Skeletal muscle tissue (tissue), 4 donors: ENCODE results near the gene PTBP2. TPM values are rescaled to one million over a fixed set of nuclear protein-coding genes. Genes with fewer than 3 reads are reported as not detected.

Experiments
- H3K27ac ChIP-seq: one replicate; pipeline ENCODE4 v1.7.0; 2013; ENCODE audit warnings: mild to moderate bottlenecking, low read depth, low read length, inconsistent platforms
- H3K27me3 ChIP-seq, 3 donors: one replicate each; pipeline ENCODE4 v1.7.0; 2013; ENCODE audit warnings: low read length in 3 of 3; ENCODE audit not compliant: control insufficient read depth in 3 of 3, insufficient read depth in 3 of 3
- H3K36me3 ChIP-seq, 3 donors: one replicate each; pipeline ENCODE4 v1.7.0; 2013; ENCODE audit warnings: low read length in 3 of 3; ENCODE audit not compliant: control insufficient read depth in 3 of 3, insufficient read depth in 3 of 3
- H3K4me1 ChIP-seq, 3 donors: one replicate each; pipeline ENCODE4 v1.7.0; 2013; ENCODE audit warnings: low read length in 3 of 3, mild to moderate bottlenecking in 3 of 3; ENCODE audit not compliant: control insufficient read depth in 3 of 3, insufficient read depth in 3 of 3
- H3K4me3 ChIP-seq, 3 donors: one replicate each; pipeline ENCODE4 v1.7.0; 2013; ENCODE audit warnings: low read length in 3 of 3
- H3K9ac ChIP-seq, 3 donors: one replicate each; pipeline ENCODE4 v1.7.0; 2013; ENCODE audit warnings: low read length in 3 of 3, mild to moderate bottlenecking in 3 of 3, moderate library complexity in 2 of 3, low read depth in 1 of 3
- H3K9me3 ChIP-seq, 3 donors: one replicate each; pipeline ENCODE4 v1.7.0; 2013; ENCODE audit warnings: low read length in 3 of 3; ENCODE audit not compliant: control insufficient read depth in 3 of 3
- total RNA-seq: library from RNA; depleted of rRNA; stranded (reverse); fragments of >200 nt; gene quantifications from one replicate; pipeline ENCODE4 v1.2.3, GENCODE V29; 2014
- donor health status: Osteomylitis.

Gene PTBP2
- 38.6 TPM for total RNA-seq

- peaks cover 0 to 21% (median 6%) of the 10 kb centered on the region in 3 donors for H3K4me1 ChIP-seq
- H3K9ac ChIP-seq: peak within 1 kb of the TSS; percentile 87 to 90 (median 89)
- no peaks in the 10 kb centered on the region for H3K9me3 ChIP-seq
- peak within 1 kb of the TSS; percentile 94 for H3K27ac ChIP-seq
- H3K36me3 ChIP-seq: no peaks in the 10 kb centered on the region
- peak within 1 kb of the TSS; percentile 88 to 92 (median 89) for H3K4me3 ChIP-seq
- no peaks in the 10 kb centered on the region for H3K27me3 ChIP-seq
These were observed at the start of gene PTBP2 for GRCh38 chr1:96721416-96722160. Gene PTBP2 (plus strand): TSS chr1:96721784. CDS start chr1:96721865, 81 bp downstream.

- no peaks in the 10 kb centered on the region for H3K36me3 ChIP-seq
- no peak overlapping the region for H3K9ac ChIP-seq
- H3K27me3 ChIP-seq: no peaks in the 10 kb centered on the region
- H3K4me1 ChIP-seq: no peaks in the 10 kb centered on the region
- no peak overlapping the region for H3K4me3 ChIP-seq
- H3K9me3 ChIP-seq: peaks cover 0 to 8% (median 0%) of the 10 kb centered on the region in 3 donors
- no peak overlapping the region for H3K27ac ChIP-seq
These were observed 46.7 kb upstream of the PTBP2 start for GRCh38 chr1:96674915-96675314.

GRCh38 chr1:96682056-96682455 lies 39.5 kb upstream of the PTBP2 start:
- H3K4me3 ChIP-seq: no peak overlapping the region
- no peak overlapping the region for H3K9ac ChIP-seq
- no peaks in the 10 kb centered on the region for H3K27me3 ChIP-seq
- no peak overlapping the region for H3K27ac ChIP-seq
- H3K36me3 ChIP-seq: no peaks in the 10 kb centered on the region
- no peaks in the 10 kb centered on the region for H3K4me1 ChIP-seq
- no peaks in the 10 kb centered on the region for H3K9me3 ChIP-seq

GRCh38 chr1:96683931-96684330 lies 37.7 kb upstream of the PTBP2 start:
- no peak overlapping the region for H3K9ac ChIP-seq
- no peak overlapping the region for H3K27ac ChIP-seq
- no peaks in the 10 kb centered on the region for H3K27me3 ChIP-seq
- H3K4me1 ChIP-seq: no peaks in the 10 kb centered on the region
- H3K36me3 ChIP-seq: no peaks in the 10 kb centered on the region
- no peak overlapping the region for H3K4me3 ChIP-seq
- H3K9me3 ChIP-seq: no peaks in the 10 kb centered on the region

GRCh38 chr1:96684744-96685143 lies 36.8 kb upstream of the PTBP2 start:
- Histone ChIP-seq H3K9ac (no peak overlapping the region), H3K9me3 (no peaks in the 10 kb centered on the region), H3K27ac (no peak overlapping the region), H3K4me1 (no peaks in the 10 kb centered on the region), H3K4me3 (no peak overlapping the region), H3K27me3 (no peaks in the 10 kb centered on the region), H3K36me3 (no peaks in the 10 kb centered on the region)

- Histone ChIP-seq H3K4me3 (no peak overlapping the region), H3K36me3 (no peaks in the 10 kb centered on the region), H3K4me1 (no peaks in the 10 kb centered on the region), H3K9ac (no peak overlapping the region), H3K9me3 (no peaks in the 10 kb centered on the region), H3K27me3 (no peaks in the 10 kb centered on the region), H3K27ac (no peak overlapping the region)
These were observed 32.8 kb upstream of the PTBP2 start for GRCh38 chr1:96688767-96689166.

- no peak overlapping the region for H3K27ac ChIP-seq
- no peak overlapping the region for H3K4me3 ChIP-seq
- no peaks in the 10 kb centered on the region for H3K36me3 ChIP-seq
- no peaks in the 10 kb centered on the region for H3K9me3 ChIP-seq
- no peak overlapping the region for H3K9ac ChIP-seq
- no peaks in the 10 kb centered on the region for H3K4me1 ChIP-seq
- no peaks in the 10 kb centered on the region for H3K27me3 ChIP-seq
These were observed 25.6 kb upstream of the PTBP2 start for GRCh38 chr1:96695954-96696353.

GRCh38 chr1:96698342-96698983 lies 23.1 kb upstream of the PTBP2 start:
- H3K9ac ChIP-seq: no peak overlapping the region
- no peaks in the 10 kb centered on the region for H3K4me1 ChIP-seq
- H3K27ac ChIP-seq: no peak overlapping the region
- H3K4me3 ChIP-seq: no peak overlapping the region
- no peaks in the 10 kb centered on the region for H3K27me3 ChIP-seq
- no peaks in the 10 kb centered on the region for H3K36me3 ChIP-seq
- no peaks in the 10 kb centered on the region for H3K9me3 ChIP-seq

GRCh38 chr1:96703186-96703585 lies 18.4 kb upstream of the PTBP2 start:
- H3K9ac ChIP-seq: no peak overlapping the region
- no peak overlapping the region for H3K4me3 ChIP-seq
- H3K27ac ChIP-seq: no peak overlapping the region
- no peaks in the 10 kb centered on the region for H3K4me1 ChIP-seq
- H3K36me3 ChIP-seq: no peaks in the 10 kb centered on the region
- no peaks in the 10 kb centered on the region for H3K9me3 ChIP-seq
- H3K27me3 ChIP-seq: no peaks in the 10 kb centered on the region

GRCh38 chr1:96707023-96707422 lies 14.6 kb upstream of the PTBP2 start:
- Histone ChIP-seq H3K36me3 (no peaks in the 10 kb centered on the region), H3K4me1 (no peaks in the 10 kb centered on the region), H3K9ac (no peak overlapping the region), H3K9me3 (no peaks in the 10 kb centered on the region), H3K27ac (no peak overlapping the region), H3K27me3 (no peaks in the 10 kb centered on the region), H3K4me3 (no peak overlapping the region)
